Epithelial cell of esophagus (primary cell): ENCODE measurements around the gene SEC14L6.
"Not testable (repeated sequence)": the region's sequence is repeated elsewhere in the genome, so short reads cannot be mapped to it uniquely, and the experiment has no call there.

Experiments used
- DNase-seq: peaks from one replicate; pipeline ENCODE4 v3.0.0; 2010; ENCODE audit warnings: low read depth
- H3K4me3 ChIP-seq: 2 replicates; pipeline ENCODE4 v1.5.1; 2011; ENCODE audit warnings: mild to moderate bottlenecking, low read length, control low read depth
- TF ChIP-seq, protein P1 (sequence below): IDR thresholded peaks from 2 replicates; pipeline ENCODE4 v1.5.1; 2011; ENCODE audit warnings: low read depth, mild to moderate bottlenecking, low read length, control low read depth, inconsistent platforms; ENCODE audit not compliant: insufficient read depth; ENCODE audit errors: missing control alignments

The SEC14L6 gene

DNA sequence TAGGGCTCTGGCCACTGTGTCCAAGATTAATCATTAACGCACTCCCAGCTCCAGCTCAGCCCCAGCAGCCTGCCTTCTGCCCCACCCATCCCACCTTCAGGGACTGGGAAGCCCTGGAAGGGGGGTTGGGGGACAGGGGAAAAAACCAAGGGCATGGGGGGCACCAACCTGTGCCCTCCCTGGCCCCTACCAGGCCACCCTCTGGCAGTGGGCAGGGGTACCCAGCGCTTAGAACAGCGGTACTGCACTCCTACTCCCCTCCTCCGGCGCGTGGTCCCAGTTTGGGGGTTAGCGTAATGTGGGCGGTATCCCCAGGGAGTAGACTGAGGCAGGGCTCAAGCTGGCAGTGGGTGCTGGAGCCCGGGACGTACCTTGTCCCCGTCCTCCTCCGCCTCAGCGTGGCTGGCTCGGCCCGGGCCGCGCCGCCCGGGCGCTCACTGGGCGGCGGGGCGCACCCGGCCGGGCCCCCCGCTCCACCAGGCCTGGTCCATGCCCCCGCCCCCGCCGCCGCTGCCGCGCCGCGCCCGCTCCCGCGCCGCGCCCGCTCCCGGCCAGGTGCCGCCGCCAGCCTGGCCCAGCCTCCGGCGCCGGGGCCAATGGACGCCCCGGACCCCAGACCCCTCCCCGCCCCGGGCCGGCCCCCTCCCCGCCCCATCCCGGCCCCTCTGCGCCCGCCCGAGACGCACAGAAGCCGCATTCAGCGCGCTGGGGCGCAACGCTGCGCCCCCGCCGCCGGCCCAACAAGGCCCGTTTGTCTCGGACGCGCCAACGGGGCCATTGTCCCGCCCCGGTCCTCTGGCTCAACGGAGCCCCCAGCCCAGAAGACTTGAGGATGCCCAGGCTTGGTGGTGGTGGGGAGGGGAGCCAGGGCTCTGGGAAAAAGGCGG lies 27.8 kb upstream of the SEC14L6 start, which contains the start of gene GAL3ST1:
TSS of gene GAL3ST1 (minus strand) at position 571 of the 887 bp plus-strand sequence. CDS start 17,273 bp downstream, outside the sequence.
- no peak for DNase-seq
- no peak within 1 kb of the TSS for H3K4me3 ChIP-seq
- TF ChIP-seq, protein P1, sequence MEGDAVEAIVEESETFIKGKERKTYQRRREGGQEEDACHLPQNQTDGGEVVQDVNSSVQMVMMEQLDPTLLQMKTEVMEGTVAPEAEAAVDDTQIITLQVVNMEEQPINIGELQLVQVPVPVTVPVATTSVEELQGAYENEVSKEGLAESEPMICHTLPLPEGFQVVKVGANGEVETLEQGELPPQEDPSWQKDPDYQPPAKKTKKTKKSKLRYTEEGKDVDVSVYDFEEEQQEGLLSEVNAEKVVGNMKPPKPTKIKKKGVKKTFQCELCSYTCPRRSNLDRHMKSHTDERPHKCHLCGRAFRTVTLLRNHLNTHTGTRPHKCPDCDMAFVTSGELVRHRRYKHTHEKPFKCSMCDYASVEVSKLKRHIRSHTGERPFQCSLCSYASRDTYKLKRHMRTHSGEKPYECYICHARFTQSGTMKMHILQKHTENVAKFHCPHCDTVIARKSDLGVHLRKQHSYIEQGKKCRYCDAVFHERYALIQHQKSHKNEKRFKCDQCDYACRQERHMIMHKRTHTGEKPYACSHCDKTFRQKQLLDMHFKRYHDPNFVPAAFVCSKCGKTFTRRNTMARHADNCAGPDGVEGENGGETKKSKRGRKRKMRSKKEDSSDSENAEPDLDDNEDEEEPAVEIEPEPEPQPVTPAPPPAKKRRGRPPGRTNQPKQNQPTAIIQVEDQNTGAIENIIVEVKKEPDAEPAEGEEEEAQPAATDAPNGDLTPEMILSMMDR: no peak

DNA sequence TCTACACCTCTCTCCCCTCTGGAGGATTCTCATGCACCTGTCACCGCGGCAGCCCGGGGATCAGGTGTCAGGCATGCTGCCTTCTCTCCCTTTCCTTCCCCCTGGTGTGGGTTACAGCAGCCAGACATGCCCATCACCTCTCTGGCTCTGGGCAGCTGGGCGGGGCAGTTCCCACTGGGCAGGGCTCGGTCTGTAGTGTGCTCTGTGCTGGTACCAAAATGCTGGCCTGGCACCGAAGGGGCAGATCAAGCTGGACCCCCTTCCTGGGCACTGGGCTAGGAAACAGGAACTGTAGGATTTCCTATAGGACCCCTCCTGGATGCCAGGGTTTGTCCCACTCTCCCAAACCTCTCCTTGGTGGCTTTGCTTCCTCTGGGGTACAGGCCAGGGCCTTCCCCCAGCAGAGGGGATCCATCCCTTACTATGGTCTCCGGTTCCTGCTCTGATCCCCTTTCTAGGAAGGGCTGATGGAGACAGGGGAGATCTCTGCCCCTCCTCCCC lies 27.1 kb upstream of the SEC14L6 start:
- H3K4me3 ChIP-seq: no peak overlapping the region
- TF ChIP-seq, protein P1: no peak
- no peak for DNase-seq

DNA sequence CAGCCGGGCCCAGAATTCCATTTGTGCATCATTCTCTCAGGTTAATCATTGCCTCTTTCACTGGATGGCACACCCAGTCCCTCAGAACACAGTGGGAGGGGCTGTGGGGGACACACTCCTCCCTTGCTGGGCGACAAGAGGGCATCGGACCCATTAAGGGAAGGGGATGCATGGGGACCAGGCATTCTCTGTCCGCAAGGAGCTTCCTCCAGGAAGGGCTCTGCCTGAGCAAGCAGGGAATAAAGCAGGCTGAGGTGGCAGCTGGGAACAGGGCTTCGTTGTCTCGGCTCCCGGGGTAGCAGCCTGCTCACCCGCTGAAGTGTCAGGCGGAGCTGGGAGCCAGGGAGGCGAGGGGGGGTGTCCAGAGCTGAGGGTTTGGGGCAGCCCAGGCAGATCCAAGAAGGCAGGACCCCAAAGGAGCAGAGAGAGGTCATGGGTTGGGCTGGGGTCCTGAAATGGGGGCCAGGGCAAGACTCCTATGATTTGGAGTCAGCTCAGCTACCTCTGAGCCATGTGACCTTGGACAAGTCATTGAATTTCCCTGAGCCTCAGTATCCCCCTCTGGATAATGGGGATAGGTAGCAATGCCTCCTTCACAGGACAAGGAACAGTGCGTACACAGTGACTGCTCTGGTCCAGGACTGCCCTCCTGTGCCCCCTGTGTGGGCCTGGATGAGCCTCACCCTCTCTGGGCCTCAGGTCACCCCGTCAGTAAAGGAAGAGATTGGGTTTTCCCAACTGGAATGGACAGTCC lies 26.5 kb upstream of the SEC14L6 start:
- TF ChIP-seq, protein P1: no peak
- H3K4me3 ChIP-seq: no peak overlapping the region
- DNase-seq: no peak

DNA sequence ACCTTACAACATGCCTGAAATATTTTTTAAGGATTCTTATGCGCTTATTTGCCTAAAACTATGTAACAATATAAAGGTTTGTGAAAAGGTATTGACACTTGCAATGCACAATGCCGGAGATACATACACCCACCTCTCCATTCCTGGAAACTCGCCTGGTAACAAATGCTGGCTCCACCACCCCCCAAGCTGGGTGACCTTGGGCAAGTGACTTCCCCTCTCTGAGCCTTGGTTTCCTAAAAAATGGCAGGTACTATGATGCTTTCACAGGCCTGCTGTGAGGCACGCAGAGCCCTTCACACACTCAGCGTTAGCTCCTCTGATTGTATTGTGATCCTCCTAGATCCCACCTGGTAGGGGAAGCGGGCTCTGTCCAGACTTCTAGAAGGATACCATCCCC lies 25.7 kb upstream of the SEC14L6 start:
- H3K4me3 ChIP-seq: no peak overlapping the region
- no peak for DNase-seq
- TF ChIP-seq, protein P1: no peak

DNA sequence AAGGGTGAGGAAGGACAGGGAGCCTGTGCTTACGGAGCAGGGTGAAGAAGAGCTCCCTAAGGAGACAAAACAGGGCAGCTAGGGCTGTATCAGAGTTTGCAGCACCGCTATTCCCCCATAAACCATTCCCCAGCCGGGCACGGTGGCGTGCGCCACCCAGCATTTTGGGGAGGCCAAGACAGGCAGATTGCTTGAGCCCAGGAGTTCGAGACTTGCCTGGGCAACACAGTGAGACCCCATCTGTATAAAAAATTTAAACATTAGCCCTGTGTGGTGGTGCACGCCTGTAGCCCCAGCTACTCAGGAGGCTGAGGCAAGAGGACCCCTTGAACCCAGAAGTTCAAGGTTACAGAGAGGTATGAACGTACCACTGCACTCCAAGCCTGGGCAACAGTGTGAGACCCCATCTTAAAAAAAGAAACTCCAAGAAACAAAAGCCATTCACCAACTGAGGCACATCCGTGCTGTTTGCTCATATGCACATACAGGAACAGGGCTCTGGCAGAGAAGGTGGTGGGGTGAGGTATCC lies 23.2 kb upstream of the SEC14L6 start:
- H3K4me3 ChIP-seq: no peak overlapping the region
- TF ChIP-seq, protein P1: no peak
- no peak for DNase-seq

DNA sequence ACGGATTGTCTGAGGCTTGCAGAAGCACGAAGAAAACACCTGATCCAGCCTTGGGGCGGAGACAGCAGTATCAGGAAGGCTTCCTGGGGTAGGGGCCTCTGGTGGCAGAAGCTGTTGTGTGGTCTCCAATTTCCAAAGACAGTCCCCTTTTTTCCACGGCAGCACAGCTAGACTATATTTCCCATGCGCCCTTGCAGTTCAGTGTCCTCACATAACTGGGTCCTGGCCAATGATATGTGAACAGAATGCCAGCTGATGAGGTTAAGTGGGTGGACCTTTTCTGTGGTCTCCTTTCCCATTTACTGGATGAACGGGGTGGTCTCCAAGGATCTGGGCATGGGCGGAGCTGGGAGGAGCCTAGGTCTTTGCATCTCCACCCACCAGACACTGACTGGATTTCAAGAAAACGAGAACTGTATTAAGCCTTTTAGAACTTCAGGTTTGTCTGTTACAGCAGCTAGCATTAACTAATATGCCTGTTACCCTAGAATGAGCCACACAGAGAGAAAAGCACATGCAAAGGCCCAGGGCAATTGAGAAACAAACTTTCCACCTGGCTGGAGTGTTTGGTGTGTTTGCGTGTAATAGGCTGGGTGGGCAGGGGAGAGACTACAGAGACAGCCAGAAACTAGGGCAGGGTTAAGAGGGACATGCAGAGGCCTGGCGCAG lies 21.7 kb upstream of the SEC14L6 start:
- TF ChIP-seq, protein P1: no peak
- H3K4me3 ChIP-seq: no peak overlapping the region
- no peak for DNase-seq

DNA sequence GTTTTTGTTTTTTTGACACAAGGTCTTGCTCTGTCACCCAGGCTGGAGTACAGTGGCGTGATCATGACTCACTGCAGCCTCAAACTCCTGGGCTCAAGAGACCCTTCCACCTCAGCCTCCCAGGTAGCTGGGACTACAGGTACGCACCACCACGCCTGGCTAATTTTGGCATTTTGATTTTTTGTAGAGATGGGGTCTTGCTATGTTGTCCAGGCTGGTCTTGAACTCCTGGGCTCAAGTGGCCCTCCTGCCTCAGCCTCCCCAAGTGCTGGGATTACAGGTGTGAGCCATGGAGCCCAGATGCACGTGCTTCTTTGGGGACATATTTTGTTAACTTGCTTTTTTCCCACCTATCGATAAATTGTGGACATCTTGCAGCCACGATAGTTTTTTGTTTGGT lies 20.7 kb upstream of the SEC14L6 start:
- H3K4me3 ChIP-seq: not testable (repeated sequence)

More for the DNA sequence above, 20.7 kb upstream of the SEC14L6 start:
- DNase-seq: not testable (repeated sequence)
